Activated naive CD8-positive, alpha-beta T cell treated with anti-CD3 and anti-CD28 coated beads, Interleukin-2, amount 10 ng/mL, durations not matched to agents 7 days and 5 days (primary cell): Measurements from ENCODE around the gene TMEM63A. TPM values are rescaled to one million over a fixed set of nuclear protein-coding genes. Genes with fewer than 3 reads are reported as not detected.

ENCODE experiments used
- ATAC-seq: fragments of 150-1000 bp; cut with Tn5 transposase; one replicate; pipeline ENCODE4 v1.10.0; 2021; ENCODE audit warnings: low read depth, moderate library complexity
- POLR2A ChIA-PET: fragments of 350-600 bp; sonication (Branson Sonifier 250); formaldehyde crosslinking; loops from one replicate; lab custom pipeline; 2021; ENCODE audit warnings: antibody characterized with exemption; lab: Charles Lee
- DNase-seq: peaks from one replicate; pipeline ENCODE4 v3.0.0; 2021
- H3K27ac Mint-ChIP-seq: one replicate; pipeline ENCODE4 v1.8.0; 2022; ENCODE audit warnings: mild to moderate bottlenecking, mixed read lengths
- H3K27me3 Mint-ChIP-seq: one replicate; pipeline ENCODE4 v1.8.0; 2022; ENCODE audit warnings: mild to moderate bottlenecking, moderate library complexity, mixed read lengths
- H3K36me3 Mint-ChIP-seq: one replicate; pipeline ENCODE4 v1.8.0; 2021; ENCODE audit warnings: mild to moderate bottlenecking, mixed read lengths
- H3K4me1 Mint-ChIP-seq: one replicate; pipeline ENCODE4 v1.8.0; 2021; ENCODE audit warnings: mixed read lengths
- H3K4me3 Mint-ChIP-seq: one replicate; pipeline ENCODE4 v1.8.0; 2022; ENCODE audit warnings: mild to moderate bottlenecking, moderate library complexity, mixed read lengths
- H3K9me3 Mint-ChIP-seq: one replicate; pipeline ENCODE4 v1.8.0; 2021; ENCODE audit warnings: mixed read lengths
- total RNA-seq, 2 experiments: library from RNA; stranded (reverse); gene quantifications; one replicate each; pipeline ENCODE4 v1.2.3, GENCODE V29; 2021

TMEM63A gene
- total RNA-seq, 2 experiments from 2014 or later = 196 to 198 TPM

GRCh38 chr1:225865514-225865913 is 16.7 kb downstream of the TMEM63A start:
- H3K27ac Mint-ChIP-seq = peak overlapping the region; percentile 79

DNA sequence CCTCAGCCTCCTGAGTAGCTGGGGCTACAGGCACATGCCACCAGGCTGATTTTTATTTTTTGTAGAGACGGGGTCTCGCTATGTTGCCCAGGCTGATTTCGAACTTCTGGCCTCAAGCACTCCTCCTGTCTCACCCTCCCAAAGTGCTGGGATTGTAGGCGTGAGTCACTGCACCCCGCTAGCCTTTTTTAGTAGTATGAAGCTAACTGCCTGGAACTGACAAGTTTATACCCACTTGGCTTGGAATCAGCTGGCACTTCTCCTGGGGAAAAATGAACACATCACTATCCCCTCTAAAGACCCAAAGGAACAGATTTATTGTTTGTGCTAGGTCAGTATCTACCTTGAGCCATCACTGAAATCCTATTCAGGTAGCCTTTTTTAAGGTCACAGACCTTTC is 19.0 kb downstream of the TMEM63A start:
- POLR2A ChIA-PET = no interaction called here
- H3K4me1 Mint-ChIP-seq = peaks cover 27% of the 10 kb centered on the region
- no peak overlapping the region for H3K4me3 Mint-ChIP-seq
- no peaks in the 10 kb centered on the region for H3K9me3 Mint-ChIP-seq
- no peak for DNase-seq
- H3K27ac Mint-ChIP-seq = no peak overlapping the region
- no peak for ATAC-seq
- no peaks in the 10 kb centered on the region for H3K27me3 Mint-ChIP-seq
- peaks cover 23% of the 10 kb centered on the region for H3K36me3 Mint-ChIP-seq

More at GRCh38 chr1:225865514-225865913, 16.7 kb downstream of the TMEM63A start:
- POLR2A ChIA-PET = interaction anchor here (1.2 to 3.2 kb wide), 4 partner anchors 16 to 88 kb away, joined by 3 to 26 read pairs (median 5); partner anchors contain the start of genes PYCR2, SRP9 and TMEM63A
- Mint-ChIP-seq H3K36me3 (peaks cover 26% of the 10 kb centered on the region), H3K9me3 (no peaks in the 10 kb centered on the region), H3K4me3 (peak overlapping the region; percentile 57), H3K27me3 (no peaks in the 10 kb centered on the region), H3K4me1 (peaks cover 30% of the 10 kb centered on the region)
- DNase-seq (no peak), ATAC-seq (peak; percentile 30)

DNA sequence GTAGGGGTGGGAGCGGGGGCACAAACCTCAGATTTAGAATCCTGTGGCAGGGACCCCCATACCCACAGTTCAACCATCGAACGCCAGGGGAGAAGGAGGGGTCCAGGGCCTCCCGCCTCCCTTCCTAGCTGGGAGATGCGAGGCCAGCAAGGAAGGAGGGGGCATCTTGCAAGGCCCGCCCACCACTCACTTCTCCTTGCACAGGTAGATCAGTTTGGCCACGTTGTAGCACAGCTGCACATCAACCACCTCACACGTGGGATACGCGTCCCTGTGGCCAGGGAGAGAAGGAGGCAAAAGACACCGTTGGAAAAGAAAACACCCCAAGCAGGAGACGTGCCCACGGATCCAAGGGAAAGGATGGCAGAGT is 19.6 kb downstream of the TMEM63A start:
- Mint-ChIP-seq H3K27ac (no peak overlapping the region), H3K27me3 (no peaks in the 10 kb centered on the region), H3K4me3 (no peak overlapping the region), H3K9me3 (no peaks in the 10 kb centered on the region), H3K36me3 (peaks cover 17% of the 10 kb centered on the region), H3K4me1 (peaks cover 24% of the 10 kb centered on the region)
- DNase-seq (no peak), ATAC-seq (no peak)
- POLR2A ChIA-PET = no interaction called here

DNA sequence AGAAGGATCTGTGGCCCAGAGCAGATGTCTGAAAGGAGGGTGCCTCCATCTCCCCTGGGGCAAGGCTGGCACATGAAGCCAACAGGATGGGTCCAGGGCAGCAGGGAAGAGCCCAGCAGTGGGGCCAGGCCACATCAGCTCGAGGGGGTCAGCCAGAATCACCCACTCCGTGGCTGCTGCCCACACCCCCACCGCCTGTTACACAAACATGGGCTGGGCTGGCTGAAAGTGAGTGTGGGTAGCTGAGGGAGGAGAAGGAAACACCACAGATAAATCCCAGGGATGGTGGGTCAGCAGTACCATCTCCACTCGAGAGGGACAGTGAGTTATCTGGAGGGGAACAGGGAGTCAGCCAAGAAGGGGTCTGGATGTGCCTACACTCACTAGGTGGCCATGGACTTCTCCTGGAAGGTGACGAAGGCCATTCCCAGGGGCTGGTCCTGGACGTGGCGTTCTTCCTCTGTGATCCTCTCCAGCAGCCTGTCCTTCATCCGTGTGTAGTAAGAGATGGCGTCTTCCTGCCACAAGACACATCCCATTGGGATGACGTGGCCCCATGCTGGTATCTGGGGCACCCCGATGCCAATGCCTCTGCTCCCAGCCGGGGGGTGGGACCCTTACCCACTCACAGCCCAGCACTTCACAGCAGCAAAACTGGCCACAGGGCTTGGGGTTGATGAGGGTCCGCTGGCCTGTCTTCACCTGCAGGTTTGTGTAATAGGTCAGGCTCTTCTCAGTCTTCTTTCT is 20.2 kb downstream of the TMEM63A start:
- no peak for ATAC-seq
- no peak for DNase-seq
- POLR2A ChIA-PET = interaction anchor here (1.1 kb wide), 1 partner anchor 19 kb away, joined by 3 read pairs; no protein-coding TSS in a partner anchor
- Mint-ChIP-seq H3K27ac (no peak overlapping the region), H3K4me1 (peaks cover 19% of the 10 kb centered on the region), H3K9me3 (no peaks in the 10 kb centered on the region), H3K36me3 (peaks cover 14% of the 10 kb centered on the region), H3K4me3 (no peak overlapping the region), H3K27me3 (no peaks in the 10 kb centered on the region)

DNA sequence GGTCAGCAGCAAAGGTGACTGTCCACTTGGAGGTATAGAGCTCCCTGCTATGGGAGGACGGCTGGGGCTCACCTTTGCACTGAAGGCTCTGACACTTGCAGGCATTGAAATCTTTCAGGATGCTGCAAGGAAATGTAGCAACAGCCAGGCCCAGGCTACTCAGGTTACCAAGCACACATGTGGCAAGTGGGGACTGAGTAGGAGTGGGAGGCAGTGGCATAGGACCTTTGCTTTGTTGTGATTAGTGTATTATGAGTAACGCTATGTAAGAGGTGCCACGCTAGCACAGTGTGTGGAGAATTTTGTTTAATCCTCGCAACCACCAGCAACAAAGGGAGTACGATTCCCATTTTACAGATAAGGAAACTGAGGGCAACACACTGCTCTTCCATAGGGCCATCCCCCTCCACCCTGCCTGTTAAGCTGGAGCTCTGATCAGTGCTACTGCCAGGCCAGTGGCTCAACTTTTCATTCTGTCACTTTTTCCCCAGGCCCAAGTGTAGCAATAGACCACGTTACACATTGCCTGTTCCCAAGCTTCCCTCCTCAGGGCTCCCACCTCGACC is 21.2 kb downstream of the TMEM63A start:
- POLR2A ChIA-PET = interaction anchor here (1.1 to 1.3 kb wide), 2 partner anchors 20 to 63 kb away, joined by 3 read pairs; partner anchors contain the start of gene PYCR2
- DNase-seq (no peak), ATAC-seq (no peak)
- Mint-ChIP-seq H3K36me3 (peaks cover 16% of the 10 kb centered on the region), H3K27me3 (no peaks in the 10 kb centered on the region), H3K9me3 (no peaks in the 10 kb centered on the region), H3K4me1 (peaks cover 12% of the 10 kb centered on the region), H3K27ac (no peak overlapping the region), H3K4me3 (no peak overlapping the region)

DNA sequence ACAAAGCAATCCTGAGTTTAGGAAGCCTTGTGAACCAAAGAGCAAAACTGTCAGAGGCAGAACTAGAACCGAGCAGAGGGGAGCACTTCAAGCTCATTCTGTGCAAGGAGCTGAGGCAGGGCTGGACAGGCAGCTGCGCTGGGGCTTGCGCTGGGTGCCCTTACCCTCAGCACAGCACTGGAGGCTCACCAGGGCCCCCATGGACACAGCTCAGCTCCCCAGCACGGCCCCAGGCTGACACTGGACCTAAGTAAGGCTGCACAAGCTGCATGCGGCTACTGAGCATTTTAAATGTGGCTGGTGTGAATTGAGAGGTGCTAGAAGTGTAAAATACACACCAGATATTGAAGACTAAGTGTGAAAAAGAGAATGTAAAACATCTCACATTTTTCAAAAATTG is 22.1 kb downstream of the TMEM63A start:
- Mint-ChIP-seq H3K27me3 (no peaks in the 10 kb centered on the region), H3K4me1 (peaks cover 6% of the 10 kb centered on the region), H3K27ac (no peak overlapping the region), H3K36me3 (peaks cover 17% of the 10 kb centered on the region), H3K9me3 (no peaks in the 10 kb centered on the region), H3K4me3 (no peak overlapping the region)
- no peak for ATAC-seq
- DNase-seq = no peak
- POLR2A ChIA-PET = interaction anchor here (1.1 to 1.3 kb wide), 2 partner anchors 22 to 64 kb away, joined by 3 read pairs; partner anchors contain the start of genes PYCR2 and TMEM63A

- no peak for ATAC-seq
- Mint-ChIP-seq H3K4me1 (peaks cover 5% of the 10 kb centered on the region), H3K9me3 (no peaks in the 10 kb centered on the region), H3K27me3 (no peaks in the 10 kb centered on the region), H3K36me3 (peaks cover 21% of the 10 kb centered on the region), H3K4me3 (no peak overlapping the region), H3K27ac (no peak overlapping the region)
- POLR2A ChIA-PET = interaction anchor here (1.1 kb wide), 1 partner anchor 23 kb away, joined by 3 read pairs; the partner anchor contains the start of gene TMEM63A
- DNase-seq = no peak
Measured at GRCh38 chr1:225859151-225859550, 23.0 kb downstream of the TMEM63A start.

GRCh38 chr1:225857256-225857655 is 24.9 kb downstream of the TMEM63A start:
- Mint-ChIP-seq H3K4me1 (peaks cover 8% of the 10 kb centered on the region), H3K36me3 (peaks cover 31% of the 10 kb centered on the region), H3K27me3 (no peaks in the 10 kb centered on the region), H3K9me3 (no peaks in the 10 kb centered on the region), H3K27ac (no peak overlapping the region), H3K4me3 (no peak overlapping the region)
- POLR2A ChIA-PET = interaction anchor here (0.7 kb wide), 1 partner anchor 61 kb away, joined by 5 read pairs; no protein-coding TSS in a partner anchor
- DNase-seq = no peak
- no peak for ATAC-seq

- H3K9me3 Mint-ChIP-seq = no peaks in the 10 kb centered on the region
- POLR2A ChIA-PET = interaction anchor here (0.8 to 1.0 kb wide), 2 partner anchors 20 to 388 kb away, joined by 3 read pairs; no protein-coding TSS in a partner anchor
- H3K4me1 Mint-ChIP-seq = peaks cover 18% of the 10 kb centered on the region
- H3K36me3 Mint-ChIP-seq = peaks cover 42% of the 10 kb centered on the region
- DNase-seq (no peak), ATAC-seq (no peak)
- no peak overlapping the region for H3K4me3 Mint-ChIP-seq
- no peaks in the 10 kb centered on the region for H3K27me3 Mint-ChIP-seq
- no peak overlapping the region for H3K27ac Mint-ChIP-seq
Measured at GRCh38 chr1:225855503-225856300, 26.5 kb downstream of the TMEM63A start.

- ATAC-seq (no peak), DNase-seq (no peak)
- H3K9me3 Mint-ChIP-seq = no peaks in the 10 kb centered on the region
- H3K4me1 Mint-ChIP-seq = peaks cover 35% of the 10 kb centered on the region
- H3K36me3 Mint-ChIP-seq = peaks cover 56% of the 10 kb centered on the region
- H3K27ac Mint-ChIP-seq = no peak overlapping the region
- H3K27me3 Mint-ChIP-seq = no peaks in the 10 kb centered on the region
- POLR2A ChIA-PET = interaction anchor here (1.0 kb wide), 1 partner anchor 84 kb away, joined by 3 read pairs; no protein-coding TSS in a partner anchor
- no peak overlapping the region for H3K4me3 Mint-ChIP-seq
Measured at GRCh38 chr1:225853441-225853840, 28.7 kb downstream of the TMEM63A start.

DNA sequence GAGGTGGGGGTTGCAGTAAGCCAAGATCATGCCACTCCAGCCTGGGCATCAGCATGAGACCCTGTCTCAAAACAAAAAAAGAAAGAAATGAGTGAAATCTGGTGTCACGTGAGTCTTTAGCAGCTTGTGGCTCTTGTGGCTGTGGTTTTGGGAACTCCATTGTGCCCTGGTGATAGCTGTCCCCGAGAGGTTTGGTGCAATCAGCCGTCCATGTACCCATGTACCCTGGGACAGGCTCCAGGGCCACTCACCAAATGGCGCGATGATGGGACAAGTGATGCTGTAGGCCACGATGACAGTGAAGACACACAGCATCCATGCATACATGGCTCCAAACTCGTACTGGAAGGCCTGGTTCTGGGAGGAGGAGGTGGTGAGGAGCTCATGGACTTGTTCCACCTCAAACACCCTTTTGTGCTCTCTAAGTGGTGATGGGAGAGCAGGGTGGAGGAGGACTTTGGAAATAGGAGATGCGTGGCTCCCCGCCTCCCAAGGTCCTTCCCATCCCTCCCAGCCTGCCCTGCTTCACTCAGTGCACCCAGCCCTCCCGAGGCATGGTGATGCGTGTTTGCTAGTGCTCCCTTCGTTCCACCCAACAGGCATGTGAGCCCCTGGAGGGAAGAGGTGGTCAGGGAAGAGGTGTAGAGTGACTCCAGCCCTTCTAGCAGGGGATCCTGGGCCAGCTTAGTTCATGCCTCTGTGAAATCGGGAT is 29.6 kb downstream of the TMEM63A start:
- POLR2A ChIA-PET = interaction anchor here (1.3 to 1.4 kb wide), 4 partner anchors 29 to 45 kb away, joined by 3 to 5 read pairs (median 4); partner anchors contain the start of gene TMEM63A
- Mint-ChIP-seq H3K27me3 (no peaks in the 10 kb centered on the region), H3K36me3 (peaks cover 60% of the 10 kb centered on the region), H3K4me1 (peaks cover 43% of the 10 kb centered on the region), H3K9me3 (no peaks in the 10 kb centered on the region), H3K27ac (peak overlapping the region; percentile 62), H3K4me3 (no peak overlapping the region)
- DNase-seq (no peak), ATAC-seq (no peak)

DNA sequence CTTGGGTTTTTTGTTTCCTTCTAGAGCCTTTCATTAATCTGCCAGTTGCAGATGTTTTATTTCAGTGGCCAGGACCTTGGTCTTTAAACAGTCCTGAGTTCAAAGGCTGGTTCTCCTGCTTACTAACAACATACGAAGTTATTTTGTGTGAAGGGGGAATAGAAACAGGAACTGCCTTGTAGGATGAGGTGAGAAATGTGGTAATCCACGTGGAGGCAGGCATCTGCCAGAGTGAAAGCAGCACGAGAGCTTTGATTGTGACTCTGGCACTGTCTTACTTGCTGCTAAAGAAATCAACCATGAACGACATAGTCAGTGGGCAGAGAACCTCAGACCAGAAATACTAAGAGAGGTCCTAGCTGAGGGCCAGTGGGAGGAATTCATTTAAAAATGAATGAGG is 30.4 kb downstream of the TMEM63A start:
- Mint-ChIP-seq H3K4me3 (no peak overlapping the region), H3K27ac (peak overlapping the region; percentile 51), H3K9me3 (no peaks in the 10 kb centered on the region), H3K27me3 (no peaks in the 10 kb centered on the region), H3K4me1 (peaks cover 43% of the 10 kb centered on the region), H3K36me3 (peaks cover 60% of the 10 kb centered on the region)
- DNase-seq (no peak), ATAC-seq (peak; percentile 40)
- POLR2A ChIA-PET = interaction anchor here (0.7 to 1.4 kb wide), 5 partner anchors 29 to 52 kb away, joined by 3 to 5 read pairs (median 4); partner anchors contain the start of gene TMEM63A
